CD4-positive, alpha-beta T cell treated with Interleukin-17A for 1 hour (primary cell): ENCODE measurements around the gene COMTD1.
"Not testable (repeated sequence)": the region's sequence is repeated elsewhere in the genome, so short reads cannot be mapped to it uniquely, and the experiment has no call there.

Experiments
- DNase-seq: peaks from one replicate; pipeline ENCODE4 v3.0.0-alpha.2; 2020

Gene COMTD1

GRCh38 chr10:75189266-75190096, 46.3 kb downstream of the COMTD1 start:
- DNase-seq, result no peak

GRCh38 chr10:75188522-75188921, 47.2 kb downstream of the COMTD1 start:
- not testable (repeated sequence) for DNase-seq

- peak; percentile 85 for DNase-seq
Measured at GRCh38 chr10:75187961-75188426, 47.8 kb downstream of the COMTD1 start.

- DNase-seq, result no peak
Measured at GRCh38 chr10:75186310-75186709, 49.4 kb downstream of the COMTD1 start.
